ENCODE results near the gene INPP1. TPM values are rescaled to one million over a fixed set of nuclear protein-coding genes. Genes with fewer than 3 reads are reported as not detected.

INPP1 gene
- polyA plus RNA-seq, 1 of the 3 experiments (the other 2 are of a cell fraction): 6.4 TPM

DNA sequence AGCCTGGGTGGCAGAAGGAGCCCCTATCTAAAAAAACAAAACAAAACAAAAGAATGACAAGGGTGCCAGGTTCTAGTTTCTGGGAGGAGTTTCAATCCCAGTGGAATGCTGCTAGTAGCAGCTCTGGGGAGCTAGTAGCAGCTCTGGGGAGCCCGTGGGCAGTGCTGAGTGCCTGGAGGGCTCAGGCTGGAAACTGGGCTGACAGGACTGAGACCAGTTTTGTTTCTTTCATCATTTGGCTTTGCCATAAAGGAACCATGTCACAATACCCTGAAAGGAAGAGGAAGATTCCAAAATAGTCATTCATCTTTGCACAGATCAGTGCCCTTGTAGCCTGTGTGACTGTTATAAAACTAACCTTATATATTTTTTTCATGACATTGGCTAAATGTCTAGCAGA lies 75.3 kb downstream of the INPP1 start:
- ChIA-PET CTCF (interaction anchor here (1.1 kb wide), 1 partner anchor 16 kb away, joined by 4 read pairs; no protein-coding TSS in a partner anchor), POLR2A (interaction anchor here (0.7 kb wide), 1 partner anchor 92 kb away, joined by 4 read pairs; no protein-coding TSS in a partner anchor)
- Histone ChIP-seq H3K27me3 (ENCODE audit: insufficient read depth) (no peaks in the 10 kb centered on the region), H3K27ac (ENCODE audit: low read depth in 2 of 2, low read length in 1 of 2) (no peak overlapping the region), H3K4me3 (ENCODE audit: low read depth in 2 of 2, low read length in 1 of 2) (no peak overlapping the region), H3K4me2 (no peak overlapping the region), H3K4me1 (ENCODE audit: control insufficient read depth in 1 of 2, insufficient read depth in 2 of 2, low read depth in 1 of 2, low read length in 1 of 2) (peaks cover 5 to 9% of the 10 kb centered on the region in 2 experiments; a peak in 3 of 4 replicates), H3K36me3 (replicated peaks in 1 of 2; ENCODE audit: control insufficient read depth in 1 of 2, insufficient read depth in 2 of 2, low read length in 1 of 2) (no peaks in the 10 kb centered on the region), H2AFZ (ENCODE audit: low read depth) (no peak overlapping the region), H4K20me1 (ENCODE audit: insufficient read depth) (no peaks in the 10 kb centered on the region), H3F3A (replicated peaks; ENCODE audit: insufficient read depth) (no peaks in the 10 kb centered on the region), H3K9me2 (no peaks in the 10 kb centered on the region), H3K9ac (no peak overlapping the region), H3K9me3 (no peaks in the 10 kb centered on the region), H3K79me2 (ENCODE audit: insufficient read depth) (no peaks in the 10 kb centered on the region)
- TF ChIP-seq SIN3A (IDR thresholded peaks at IDR 0.05; ENCODE audit: borderline replicate concordance, low read depth, low read length) (no peak), TAF1 (IDR thresholded peaks at IDR 0.05; ENCODE audit: borderline replicate concordance, low read depth, low read length) (no peak), MAX (IDR thresholded peaks at IDR 0.05; ENCODE audit: low read depth) (no peak), IRF3 (IDR thresholded peaks at IDR 0.05; ENCODE audit: low read depth, low read length) (no peak), MXI1 (IDR thresholded peaks at IDR 0.05; ENCODE audit: low read depth, low read length) (no peak), GATA2 (CRISPR knock-in tag; IDR thresholded peaks at IDR 0.05) (no peak), GABPA (IDR thresholded peaks at IDR 0.05; ENCODE audit: low read depth) (no peak), CHD2 (IDR thresholded peaks at IDR 0.05; ENCODE audit: low read length, partially characterized antibody) (no peak), ZBTB33 (IDR thresholded peaks at IDR 0.05; ENCODE audit: borderline replicate concordance, low read depth) (no peak), TCF12 (IDR thresholded peaks at IDR 0.05) (no peak), EZH2phosphoT487 (IDR thresholded peaks at IDR 0.05; ENCODE audit: borderline replicate concordance, low read depth) (no peak), POLR2AphosphoS5 (IDR thresholded peaks at IDR 0.05; ENCODE audit: low read depth, low read length) (no peak), RFX5 (IDR thresholded peaks at IDR 0.05; ENCODE audit: low read length) (no peak)
- no peak for DNase-seq
- WGBS (ENCODE audit: low lambda C conversion rate): 91% methylated on average over 1 of the region's 1 CpG

DNA sequence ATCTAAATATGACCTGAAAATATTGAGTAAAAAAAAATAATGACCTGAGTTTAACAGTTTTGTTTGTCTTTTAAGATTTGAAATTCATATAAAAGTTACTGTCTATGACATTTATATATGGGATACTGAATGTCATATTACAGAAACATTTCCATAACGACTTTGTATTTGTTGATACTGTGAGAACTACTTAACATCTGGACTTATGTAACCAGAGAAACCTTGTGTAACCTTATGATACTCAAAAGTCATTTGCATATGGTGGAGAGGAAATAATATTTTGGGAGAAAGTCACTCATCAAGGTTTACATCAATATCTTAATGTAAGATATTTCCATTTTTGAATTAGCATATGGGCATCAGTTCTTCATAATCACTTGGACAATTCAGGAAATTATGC lies 77.4 kb downstream of the INPP1 start:
- Histone ChIP-seq H3K4me2 (no peak overlapping the region), H3K9ac (no peak overlapping the region), H3K27me3 (ENCODE audit: insufficient read depth) (no peaks in the 10 kb centered on the region), H3K4me1 (ENCODE audit: control insufficient read depth in 1 of 2, insufficient read depth in 2 of 2, low read depth in 1 of 2, low read length in 1 of 2) (peaks cover 4 to 5% of the 10 kb centered on the region in 2 experiments; a peak in 3 of 4 replicates), H2AFZ (ENCODE audit: low read depth) (no peak overlapping the region), H4K20me1 (ENCODE audit: insufficient read depth) (no peaks in the 10 kb centered on the region), H3K27ac (ENCODE audit: low read depth in 2 of 2, low read length in 1 of 2) (no peak overlapping the region), H3K9me2 (no peaks in the 10 kb centered on the region), H3K36me3 (replicated peaks in 1 of 2; ENCODE audit: control insufficient read depth in 1 of 2, insufficient read depth in 2 of 2, low read length in 1 of 2) (no peaks in the 10 kb centered on the region), H3K9me3 (no peaks in the 10 kb centered on the region), H3K79me2 (ENCODE audit: insufficient read depth) (no peaks in the 10 kb centered on the region), H3F3A (replicated peaks; ENCODE audit: insufficient read depth) (no peaks in the 10 kb centered on the region), H3K4me3 (ENCODE audit: low read depth in 2 of 2, low read length in 1 of 2) (no peak overlapping the region)
- TF ChIP-seq TEAD4 (IDR thresholded peaks at IDR 0.05; ENCODE audit: borderline replicate concordance, insufficient read depth) (no peak), RCOR1 (IDR thresholded peaks at IDR 0.05; ENCODE audit: low read length) (no peak), ELF1 (IDR thresholded peaks at IDR 0.05) (no peak), ZBTB33 (IDR thresholded peaks at IDR 0.05; ENCODE audit: borderline replicate concordance, low read depth) (no peak), RFX5 (IDR thresholded peaks at IDR 0.05; ENCODE audit: low read length) (no peak)
- TF ChIP-seq, protein P1, sequence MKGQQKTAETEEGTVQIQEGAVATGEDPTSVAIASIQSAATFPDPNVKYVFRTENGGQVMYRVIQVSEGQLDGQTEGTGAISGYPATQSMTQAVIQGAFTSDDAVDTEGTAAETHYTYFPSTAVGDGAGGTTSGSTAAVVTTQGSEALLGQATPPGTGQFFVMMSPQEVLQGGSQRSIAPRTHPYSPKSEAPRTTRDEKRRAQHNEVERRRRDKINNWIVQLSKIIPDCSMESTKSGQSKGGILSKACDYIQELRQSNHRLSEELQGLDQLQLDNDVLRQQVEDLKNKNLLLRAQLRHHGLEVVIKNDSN (IDR thresholded peaks at IDR 0.05; ENCODE audit: borderline replicate concordance, low read depth): no peak
- ChIA-PET POLR2A (no interaction called here), CTCF (no interaction called here)
- 85% methylated on average over 1 of the region's 1 CpG for WGBS (ENCODE audit: low lambda C conversion rate)
- no peak for DNase-seq
